Measurements from ENCODE around the gene PSMB8. TPM values are rescaled to one million over a fixed set of nuclear protein-coding genes. Genes with fewer than 3 reads are reported as not detected.

PSMB8 gene
- total RNA-seq, 1 experiment from 2014 or later = 0.96 TPM

DNA sequence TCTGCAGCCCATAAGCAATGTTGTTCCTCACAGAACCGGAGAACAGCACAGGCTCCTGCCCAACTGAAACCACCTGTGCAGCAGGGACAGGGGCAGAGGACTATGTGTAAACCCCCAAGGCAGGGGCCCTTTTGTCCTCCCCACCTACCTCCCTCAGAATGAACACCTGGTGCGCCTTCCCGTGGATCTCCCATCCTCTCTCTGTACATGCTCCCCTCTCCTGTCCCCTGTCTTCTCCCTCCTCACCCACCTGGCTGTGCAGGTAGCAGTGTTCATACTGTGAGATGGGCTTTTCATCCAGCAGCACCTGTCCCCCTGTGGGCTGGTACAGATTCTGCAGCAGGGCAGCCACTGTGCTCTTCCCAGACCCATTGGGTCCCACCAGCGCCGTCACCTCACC, 13.8 kb downstream of the PSMB8 start:
- ChIA-PET POLR2A (no interaction called here), RAD21 (ENCODE audit: low non-redundant PET in 1 of 2, low total read pairs in 2 of 2, uncharacterized antibody in 2 of 2, unreplicated experiment in 2 of 2) (no interaction called here), CTCF (no interaction called here)
- Histone ChIP-seq H3K27me3 (ENCODE audit: insufficient read depth, low read length) (no peaks in the 10 kb centered on the region), H3K9me3 (ENCODE audit: control insufficient read depth in 1 of 2, insufficient read depth in 1 of 2, low read depth in 1 of 2, low read length in 2 of 2) (no peaks in the 10 kb centered on the region), H2AFZ (ENCODE audit: low read depth, low read length, poor library complexity, severe bottlenecking) (no peak overlapping the region), H3K9me2 (ENCODE audit: insufficient read depth) (no peaks in the 10 kb centered on the region), H3K9ac (ENCODE audit: low read length) (no peak overlapping the region), H3K4me2 (ENCODE audit: low read length) (no peak overlapping the region), H3K79me2 (ENCODE audit: insufficient read depth, low read length) (no peaks in the 10 kb centered on the region), H4K20me1 (ENCODE audit: insufficient read depth) (no peaks in the 10 kb centered on the region), H3K4me3 (replicated peaks in 1 of 2; ENCODE audit: low read depth in 1 of 2, low read length in 2 of 2) (no peak overlapping the region), H3K36me3 (ENCODE audit: control insufficient read depth in 1 of 2, insufficient read depth in 2 of 2, low read length in 2 of 2) (peaks cover 12 to 46% of the 10 kb centered on the region in 2 experiments; a peak in 2 of 4 replicates), H3K27ac (ENCODE audit: low read depth, low read length) (no peak overlapping the region), H3K4me1 (ENCODE audit: control insufficient read depth in 1 of 2, insufficient read depth in 2 of 2, low read length in 2 of 2) (no peaks in the 10 kb centered on the region)
- ATAC-seq (no peak), DNase-seq (ENCODE audit: low read depth, low spot score) (no peak)
- no peak for TF ChIP-seq CEBPB (IDR thresholded peaks at IDR 0.05; ENCODE audit: low read depth)
- TF ChIP-seq ELF1 (IDR thresholded peaks at IDR 0.05; ENCODE audit: borderline replicate concordance, low read depth) = no peak
- no peak for TF ChIP-seq RAD21 (IDR thresholded peaks at IDR 0.05; ENCODE audit: low read depth)
- TF ChIP-seq POLR2AphosphoS5 (IDR thresholded peaks at IDR 0.05; ENCODE audit: low read depth, low read length) = no peak
- no peak for TF ChIP-seq ZBTB33 (IDR thresholded peaks at IDR 0.05; ENCODE audit: extremely low read depth, insufficient replicate concordance, low read length)
- no peak for TF ChIP-seq FOSL1 (IDR thresholded peaks at IDR 0.05; ENCODE audit: low read depth)
- no peak for TF ChIP-seq REST (IDR thresholded peaks at IDR 0.05; ENCODE audit: low read depth)
- no peak for TF ChIP-seq EZH2 (IDR thresholded peaks at IDR 0.05)
- TF ChIP-seq, protein P1, sequence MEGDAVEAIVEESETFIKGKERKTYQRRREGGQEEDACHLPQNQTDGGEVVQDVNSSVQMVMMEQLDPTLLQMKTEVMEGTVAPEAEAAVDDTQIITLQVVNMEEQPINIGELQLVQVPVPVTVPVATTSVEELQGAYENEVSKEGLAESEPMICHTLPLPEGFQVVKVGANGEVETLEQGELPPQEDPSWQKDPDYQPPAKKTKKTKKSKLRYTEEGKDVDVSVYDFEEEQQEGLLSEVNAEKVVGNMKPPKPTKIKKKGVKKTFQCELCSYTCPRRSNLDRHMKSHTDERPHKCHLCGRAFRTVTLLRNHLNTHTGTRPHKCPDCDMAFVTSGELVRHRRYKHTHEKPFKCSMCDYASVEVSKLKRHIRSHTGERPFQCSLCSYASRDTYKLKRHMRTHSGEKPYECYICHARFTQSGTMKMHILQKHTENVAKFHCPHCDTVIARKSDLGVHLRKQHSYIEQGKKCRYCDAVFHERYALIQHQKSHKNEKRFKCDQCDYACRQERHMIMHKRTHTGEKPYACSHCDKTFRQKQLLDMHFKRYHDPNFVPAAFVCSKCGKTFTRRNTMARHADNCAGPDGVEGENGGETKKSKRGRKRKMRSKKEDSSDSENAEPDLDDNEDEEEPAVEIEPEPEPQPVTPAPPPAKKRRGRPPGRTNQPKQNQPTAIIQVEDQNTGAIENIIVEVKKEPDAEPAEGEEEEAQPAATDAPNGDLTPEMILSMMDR (IDR thresholded peaks at IDR 0.05 in 2 of 3, conservative IDR thresholded peaks at IDR 0.05 in 1 of 3; ENCODE audit: borderline replicate concordance in 1 of 3, insufficient read depth in 1 of 3, low read depth in 2 of 3, low read length in 2 of 3) = no peak
- TF ChIP-seq JUND (IDR thresholded peaks at IDR 0.05) = no peak
- TF ChIP-seq SP1 (IDR thresholded peaks at IDR 0.05; ENCODE audit: low read depth) = no peak
- TF ChIP-seq YY1 (IDR thresholded peaks at IDR 0.05; ENCODE audit: extremely low read depth, insufficient replicate concordance, low read depth, low read length) = no peak
- no peak for TF ChIP-seq TCF7L2 (IDR thresholded peaks at IDR 0.05; ENCODE audit: borderline replicate concordance, extremely low read depth, insufficient read depth, insufficient read length)
- TF ChIP-seq, protein P2, sequence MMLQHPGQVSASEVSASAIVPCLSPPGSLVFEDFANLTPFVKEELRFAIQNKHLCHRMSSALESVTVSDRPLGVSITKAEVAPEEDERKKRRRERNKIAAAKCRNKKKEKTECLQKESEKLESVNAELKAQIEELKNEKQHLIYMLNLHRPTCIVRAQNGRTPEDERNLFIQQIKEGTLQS (IDR thresholded peaks at IDR 0.05) = no peak
- TF ChIP-seq SRF (IDR thresholded peaks at IDR 0.05; ENCODE audit: low read depth) = no peak
- TF ChIP-seq CBX3 (IDR thresholded peaks at IDR 0.05; ENCODE audit: low read depth) = no peak
- TF ChIP-seq EZH2phosphoT487 (IDR thresholded peaks at IDR 0.05; ENCODE audit: borderline replicate concordance) = no peak
- no peak for TF ChIP-seq POLR2A (IDR thresholded peaks at IDR 0.05; ENCODE audit: borderline replicate concordance, extremely low read depth, insufficient read depth, insufficient read length)
- TF ChIP-seq SIN3A (IDR thresholded peaks at IDR 0.05; ENCODE audit: low read depth) = no peak
- intact Hi-C loops (cut with micrococcal nuclease) = no loop called here
- no TSS peak for BruUV-seq (replicated peaks)

Data from HCT116 (cell line).